ENCODE measurements around the gene HOMER2. TPM values are rescaled to one million over a fixed set of nuclear protein-coding genes. Genes with fewer than 3 reads are reported as not detected.

The HOMER2 gene
- total RNA-seq, 1 donor from 2014 or later = 23.4 TPM

DNA sequence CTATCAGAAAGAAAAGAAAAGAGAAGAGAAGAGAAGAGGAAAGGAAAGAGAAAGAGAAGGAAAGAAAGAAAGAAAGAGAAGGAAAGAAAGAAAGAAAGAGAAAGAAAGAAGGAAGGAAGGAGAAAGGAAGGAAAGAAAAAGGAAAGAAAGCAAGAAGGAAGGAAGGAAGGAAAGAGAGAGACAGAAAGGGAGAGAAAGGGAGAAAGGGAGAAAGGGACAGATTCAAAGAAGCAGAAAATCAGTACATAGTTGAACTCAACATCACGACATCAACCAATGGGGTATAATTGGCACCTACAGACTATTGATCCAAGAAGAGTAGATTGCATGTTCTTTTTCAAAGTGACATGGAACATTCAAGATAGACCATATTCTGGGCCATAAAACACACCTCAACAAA, 45.2 kb downstream of the HOMER2 start:
- Mint-ChIP-seq H3K36me3 (peaks cover 4% of the 10 kb centered on the region), H3K4me1 (ENCODE audit: unreplicated experiment) (no peaks in the 10 kb centered on the region), H3K27me3 (no peaks in the 10 kb centered on the region), H3K27ac (no peak overlapping the region), H3K4me3 (no peak overlapping the region), H3K9me3 (peaks cover 8% of the 10 kb centered on the region)
- DNase-seq (ENCODE audit: extremely low spot score, unreplicated experiment) = no peak
- TF ChIP-seq, protein P1, sequence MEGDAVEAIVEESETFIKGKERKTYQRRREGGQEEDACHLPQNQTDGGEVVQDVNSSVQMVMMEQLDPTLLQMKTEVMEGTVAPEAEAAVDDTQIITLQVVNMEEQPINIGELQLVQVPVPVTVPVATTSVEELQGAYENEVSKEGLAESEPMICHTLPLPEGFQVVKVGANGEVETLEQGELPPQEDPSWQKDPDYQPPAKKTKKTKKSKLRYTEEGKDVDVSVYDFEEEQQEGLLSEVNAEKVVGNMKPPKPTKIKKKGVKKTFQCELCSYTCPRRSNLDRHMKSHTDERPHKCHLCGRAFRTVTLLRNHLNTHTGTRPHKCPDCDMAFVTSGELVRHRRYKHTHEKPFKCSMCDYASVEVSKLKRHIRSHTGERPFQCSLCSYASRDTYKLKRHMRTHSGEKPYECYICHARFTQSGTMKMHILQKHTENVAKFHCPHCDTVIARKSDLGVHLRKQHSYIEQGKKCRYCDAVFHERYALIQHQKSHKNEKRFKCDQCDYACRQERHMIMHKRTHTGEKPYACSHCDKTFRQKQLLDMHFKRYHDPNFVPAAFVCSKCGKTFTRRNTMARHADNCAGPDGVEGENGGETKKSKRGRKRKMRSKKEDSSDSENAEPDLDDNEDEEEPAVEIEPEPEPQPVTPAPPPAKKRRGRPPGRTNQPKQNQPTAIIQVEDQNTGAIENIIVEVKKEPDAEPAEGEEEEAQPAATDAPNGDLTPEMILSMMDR (conservative IDR thresholded peaks at IDR 0.05) = no peak

DNA sequence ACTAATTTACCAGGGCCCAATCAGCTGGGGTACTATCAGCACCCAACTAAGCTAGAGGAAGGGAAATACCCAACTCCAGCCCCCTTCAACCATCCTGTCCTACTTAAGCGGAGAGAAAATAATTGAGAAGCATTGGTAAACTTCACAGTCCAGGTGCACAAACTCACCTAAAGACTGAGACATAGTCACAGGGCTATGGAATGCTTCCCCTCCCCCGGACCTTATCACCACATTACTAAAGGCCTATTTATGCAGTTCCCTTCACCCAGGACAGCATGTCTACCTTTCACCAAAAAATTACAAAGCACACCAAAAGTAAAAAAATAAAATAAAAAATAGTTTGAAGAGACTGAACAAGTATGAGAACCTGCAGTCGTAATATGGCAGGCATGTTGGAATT, 47.9 kb downstream of the HOMER2 start:
- TF ChIP-seq, protein P1 (conservative IDR thresholded peaks at IDR 0.05) = no peak
- no peaks in the 10 kb centered on the region for H3K27me3 Mint-ChIP-seq
- peaks cover 8% of the 10 kb centered on the region for H3K9me3 Mint-ChIP-seq
- no peak for DNase-seq (ENCODE audit: extremely low spot score, unreplicated experiment)
- peaks cover 4% of the 10 kb centered on the region for H3K36me3 Mint-ChIP-seq
- no peak overlapping the region for H3K27ac Mint-ChIP-seq
- H3K4me1 Mint-ChIP-seq (ENCODE audit: unreplicated experiment) = peaks cover 4% of the 10 kb centered on the region
- H3K4me3 Mint-ChIP-seq = no peak overlapping the region

DNA sequence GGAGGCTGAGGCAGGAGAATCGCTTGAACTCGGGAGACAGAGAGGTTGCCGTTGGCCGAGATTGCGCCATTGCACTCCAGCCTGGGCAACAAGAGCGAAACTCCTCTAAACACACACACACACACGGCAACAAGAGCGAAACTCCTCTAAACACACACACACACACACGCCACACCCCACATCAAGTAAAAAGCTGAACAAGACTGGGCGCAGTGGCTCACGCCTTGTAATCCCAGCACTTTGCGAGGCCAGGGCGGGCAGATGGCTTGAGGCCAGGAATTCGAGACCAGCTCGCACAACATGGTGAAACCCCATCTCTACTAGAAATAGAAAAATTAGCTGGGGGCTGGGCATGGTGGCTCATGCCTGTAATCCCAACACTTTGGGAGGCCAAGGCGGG, 49.0 kb downstream of the HOMER2 start:
- Mint-ChIP-seq H3K4me3 (no peak overlapping the region), H3K27me3 (no peaks in the 10 kb centered on the region), H3K9me3 (no peaks in the 10 kb centered on the region), H3K4me1 (ENCODE audit: unreplicated experiment) (peaks cover 13% of the 10 kb centered on the region), H3K27ac (no peak overlapping the region), H3K36me3 (no peaks in the 10 kb centered on the region)
- TF ChIP-seq, protein P1 (conservative IDR thresholded peaks at IDR 0.05) = no peak
- DNase-seq (ENCODE audit: extremely low spot score, unreplicated experiment) = no peak

DNA sequence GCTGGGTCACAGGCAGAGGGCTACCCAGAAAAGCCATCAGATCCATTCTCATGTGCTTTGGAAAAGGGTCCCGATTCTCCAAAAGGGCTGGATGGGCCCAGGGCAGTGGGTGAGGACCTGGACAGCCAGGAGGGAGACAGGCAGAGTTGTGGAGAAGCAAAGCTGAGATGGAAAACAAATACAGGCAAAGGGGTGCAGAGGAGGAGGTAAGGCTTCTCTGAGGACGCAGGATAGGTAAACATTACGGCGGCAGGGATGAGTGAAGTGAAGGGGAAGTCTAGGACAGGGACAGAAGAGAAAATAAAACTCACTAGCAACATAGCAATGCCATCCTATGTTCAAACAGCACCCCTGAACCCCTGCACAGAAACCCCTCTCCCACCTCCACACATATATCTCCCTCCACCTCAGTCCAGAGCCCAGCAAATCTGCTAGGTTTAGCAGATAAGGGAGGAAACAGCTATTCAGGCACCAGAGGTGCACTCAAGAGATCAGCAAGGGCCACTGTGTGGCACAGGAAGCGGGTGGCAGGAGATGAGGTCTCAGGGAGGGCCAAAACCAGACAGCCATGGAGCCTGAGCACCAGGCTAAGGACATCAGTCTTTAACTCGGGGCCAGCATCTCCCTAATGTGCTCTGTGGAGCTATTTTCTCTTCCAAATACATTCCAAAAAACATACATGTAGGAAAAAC, 51.3 kb downstream of the HOMER2 start:
- H3K9me3 Mint-ChIP-seq = no peaks in the 10 kb centered on the region
- TF ChIP-seq, protein P1 (conservative IDR thresholded peaks at IDR 0.05) = no peak
- H3K27me3 Mint-ChIP-seq = no peaks in the 10 kb centered on the region
- H3K27ac Mint-ChIP-seq = peak overlapping the region; percentile 39
- no peak for DNase-seq (ENCODE audit: extremely low spot score, unreplicated experiment)
- peaks cover 25% of the 10 kb centered on the region for H3K4me1 Mint-ChIP-seq (ENCODE audit: unreplicated experiment)
- no peak overlapping the region for H3K4me3 Mint-ChIP-seq
- no peaks in the 10 kb centered on the region for H3K36me3 Mint-ChIP-seq

DNA sequence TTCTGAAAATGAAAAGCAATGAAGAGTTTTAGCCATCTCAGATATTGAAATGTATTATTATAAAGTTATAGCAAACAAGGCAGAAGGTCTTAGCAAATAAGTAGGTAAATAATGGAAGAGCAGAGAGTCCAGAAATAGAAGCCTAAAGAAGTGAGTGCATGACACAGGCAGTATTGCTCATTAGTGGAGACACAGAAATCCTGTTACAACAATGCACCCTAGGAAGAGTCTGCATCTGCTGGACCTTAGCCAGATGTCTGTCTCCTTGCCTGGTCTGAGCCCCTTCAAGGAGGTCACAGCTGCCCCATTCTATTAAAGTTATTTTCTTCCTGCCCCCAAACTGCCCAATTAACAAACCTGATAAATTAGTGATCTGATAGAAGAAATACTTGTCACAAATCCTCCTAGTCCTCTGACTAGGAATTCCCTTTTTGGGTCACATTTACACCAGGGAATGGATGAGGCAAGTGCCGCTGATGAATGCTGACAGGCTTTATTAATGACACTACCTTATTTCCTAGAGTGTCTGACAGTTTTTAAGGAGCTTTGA, 51.9 kb downstream of the HOMER2 start:
- TF ChIP-seq, protein P1 (conservative IDR thresholded peaks at IDR 0.05) = no peak
- Mint-ChIP-seq H3K9me3 (no peaks in the 10 kb centered on the region), H3K27me3 (no peaks in the 10 kb centered on the region), H3K4me1 (ENCODE audit: unreplicated experiment) (peaks cover 25% of the 10 kb centered on the region), H3K36me3 (no peaks in the 10 kb centered on the region), H3K4me3 (no peak overlapping the region), H3K27ac (peak overlapping the region; percentile 39)
- DNase-seq (ENCODE audit: extremely low spot score, unreplicated experiment) = no peak
